Measurements from ENCODE around the gene DACH1. TPM values are rescaled to one million over a fixed set of nuclear protein-coding genes. Genes with fewer than 3 reads are reported as not detected.

The DACH1 gene
- total and polyA plus RNA-seq, 2 experiments from 2014 or later, result 1.3 to 6.5 TPM

GRCh38 chr13:71695662-71696061, 171.3 kb downstream of the DACH1 start:
- no peak for TF ChIP-seq CTCF (IDR thresholded peaks at IDR 0.05; ENCODE audit: poor library complexity)
- TF ChIP-seq EZH2phosphoT487 (IDR thresholded peaks at IDR 0.05; ENCODE audit: low read depth, severe bottlenecking, unreplicated experiment), result no peak
- no peak for TF ChIP-seq EZH2 (IDR thresholded peaks at IDR 0.05; ENCODE audit: borderline replicate concordance)
- H3K4me3 ChIP-seq, result no peak overlapping the region
- no peak for DNase-seq (ENCODE audit: low spot score)
- no peaks in the 10 kb centered on the region for H3K79me2 ChIP-seq
- H3K9me3 ChIP-seq (ENCODE audit: low read depth), result no peaks in the 10 kb centered on the region
- no peak overlapping the region for H3K27ac ChIP-seq
- 97% methylated on average over 1 of the region's 1 CpG for WGBS (ENCODE audit: low lambda C conversion rate, missing lambda C conversion rate)
- no peak overlapping the region for H3K4me2 ChIP-seq
- H4K20me1 ChIP-seq (ENCODE audit: insufficient read depth, poor library complexity, severe bottlenecking), result no peaks in the 10 kb centered on the region
- H2AFZ ChIP-seq, result no peak overlapping the region
- no peaks in the 10 kb centered on the region for H3K36me3 ChIP-seq (replicated peaks; ENCODE audit: insufficient read depth, low read depth)
- H3K9me2 ChIP-seq (replicated peaks; ENCODE audit: insufficient read depth), result no peaks in the 10 kb centered on the region
- no peaks in the 10 kb centered on the region for H3K4me1 ChIP-seq (ENCODE audit: insufficient read depth)
- H3K27me3 ChIP-seq, result no peaks in the 10 kb centered on the region

- H3K79me2 ChIP-seq, result no peaks in the 10 kb centered on the region
- H3K4me3 ChIP-seq, result no peak overlapping the region
- no peak for TF ChIP-seq EZH2 (IDR thresholded peaks at IDR 0.05; ENCODE audit: borderline replicate concordance)
- TF ChIP-seq CTCF (IDR thresholded peaks at IDR 0.05; ENCODE audit: poor library complexity), result no peak
- TF ChIP-seq EZH2phosphoT487 (IDR thresholded peaks at IDR 0.05; ENCODE audit: low read depth, severe bottlenecking, unreplicated experiment), result no peak
- H3K4me2 ChIP-seq, result no peak overlapping the region
- H3K9me2 ChIP-seq (replicated peaks; ENCODE audit: insufficient read depth), result no peaks in the 10 kb centered on the region
- no peak overlapping the region for H2AFZ ChIP-seq
- 32% methylated on average over 3 of the region's 3 CpGs for WGBS (ENCODE audit: low lambda C conversion rate, missing lambda C conversion rate)
- H4K20me1 ChIP-seq (ENCODE audit: insufficient read depth, poor library complexity, severe bottlenecking), result no peaks in the 10 kb centered on the region
- no peak for DNase-seq (ENCODE audit: low spot score)
- H3K9me3 ChIP-seq (ENCODE audit: low read depth), result no peaks in the 10 kb centered on the region
- H3K27me3 ChIP-seq, result no peaks in the 10 kb centered on the region
- H3K36me3 ChIP-seq (replicated peaks; ENCODE audit: insufficient read depth, low read depth), result no peaks in the 10 kb centered on the region
- H3K27ac ChIP-seq, result no peak overlapping the region
- H3K4me1 ChIP-seq (ENCODE audit: insufficient read depth), result no peaks in the 10 kb centered on the region
Observed at GRCh38 chr13:71685072-71685471, 181.9 kb downstream of the DACH1 start.

GRCh38 chr13:71681901-71682613, 184.9 kb downstream of the DACH1 start:
- Histone ChIP-seq H4K20me1 (ENCODE audit: insufficient read depth, poor library complexity, severe bottlenecking) (no peaks in the 10 kb centered on the region), H3K4me3 (no peak overlapping the region), H3K4me1 (ENCODE audit: insufficient read depth) (no peaks in the 10 kb centered on the region), H3K27ac (no peak overlapping the region), H3K9me3 (ENCODE audit: low read depth) (no peaks in the 10 kb centered on the region), H3K79me2 (no peaks in the 10 kb centered on the region), H2AFZ (no peak overlapping the region), H3K36me3 (replicated peaks; ENCODE audit: insufficient read depth, low read depth) (no peaks in the 10 kb centered on the region), H3K9me2 (replicated peaks; ENCODE audit: insufficient read depth) (no peaks in the 10 kb centered on the region), H3K27me3 (no peaks in the 10 kb centered on the region), H3K4me2 (no peak overlapping the region)
- 84% methylated on average over 6 of the region's 6 CpGs for WGBS (ENCODE audit: low lambda C conversion rate, missing lambda C conversion rate)
- no peak for DNase-seq (ENCODE audit: low spot score)
- TF ChIP-seq EZH2 (IDR thresholded peaks at IDR 0.05; ENCODE audit: borderline replicate concordance) (no peak), CTCF (IDR thresholded peaks at IDR 0.05; ENCODE audit: poor library complexity) (no peak), EZH2phosphoT487 (IDR thresholded peaks at IDR 0.05; ENCODE audit: low read depth, severe bottlenecking, unreplicated experiment) (no peak)

All from hepatocyte (in vitro differentiated cells).